HG03196 (cell line): ENCODE data around the gene SAPCD2.

Experiments used
- ATAC-seq: cut with Tn5 transposase; IDR thresholded peaks from one replicate; pipeline ENCODE4 v1.9.1; 2021; ENCODE audit not compliant: unreplicated experiment

SAPCD2 gene

GRCh38 chr9:137049544-137050449 lies 20.6 kb downstream of the SAPCD2 start:
- ATAC-seq = no peak

- ATAC-seq = no peak
These were observed 21.5 kb downstream of the SAPCD2 start for GRCh38 chr9:137048655-137049543.

- no peak for ATAC-seq
These were observed 24.1 kb downstream of the SAPCD2 start, which contains the start of gene NPDC1 for GRCh38 chr9:137046088-137046787. TSS of gene NPDC1 (minus strand) at chr9:137046177. CDS start at chr9:137045989, 188 bp downstream.

DNA sequence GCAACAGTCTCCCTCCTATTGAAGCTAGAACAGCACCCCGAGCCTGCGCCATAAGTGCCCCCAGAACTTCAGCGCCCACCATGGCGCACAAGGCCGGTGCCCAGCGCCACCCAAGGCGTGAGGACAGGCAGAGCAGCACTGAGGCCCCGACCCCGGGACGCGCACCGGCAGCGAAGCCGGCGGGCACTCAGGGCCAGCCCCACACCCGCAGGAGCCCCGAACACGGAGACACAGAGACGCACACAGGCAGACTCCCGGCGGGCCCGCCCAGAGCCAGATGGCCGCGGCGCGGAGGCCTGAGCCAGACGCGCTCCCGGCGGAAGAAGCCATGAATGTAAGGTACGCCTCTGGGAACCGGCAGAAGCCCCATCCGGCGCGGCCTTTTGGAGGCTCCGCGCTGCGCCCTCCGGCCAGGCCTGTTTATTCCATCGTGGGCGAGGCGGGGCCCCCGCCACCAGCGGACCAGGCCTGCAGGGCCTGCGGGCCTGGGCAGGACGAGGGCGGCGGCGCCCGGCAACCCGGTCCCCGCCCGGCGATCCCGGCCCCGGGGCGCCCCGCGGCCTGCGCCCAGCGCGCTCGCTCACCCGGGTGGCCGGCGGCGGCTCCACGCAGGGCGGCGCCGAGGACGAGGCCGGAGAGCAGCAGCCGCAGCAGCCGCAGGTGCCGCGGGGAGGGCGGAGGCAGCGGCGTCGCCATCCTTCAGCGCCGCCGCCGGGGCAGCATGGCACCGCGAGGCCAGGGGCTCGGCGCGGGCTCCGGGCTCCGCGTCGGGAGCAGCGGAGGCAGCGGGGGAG lies 24.9 kb downstream of the SAPCD2 start:
- ATAC-seq = no peak

DNA sequence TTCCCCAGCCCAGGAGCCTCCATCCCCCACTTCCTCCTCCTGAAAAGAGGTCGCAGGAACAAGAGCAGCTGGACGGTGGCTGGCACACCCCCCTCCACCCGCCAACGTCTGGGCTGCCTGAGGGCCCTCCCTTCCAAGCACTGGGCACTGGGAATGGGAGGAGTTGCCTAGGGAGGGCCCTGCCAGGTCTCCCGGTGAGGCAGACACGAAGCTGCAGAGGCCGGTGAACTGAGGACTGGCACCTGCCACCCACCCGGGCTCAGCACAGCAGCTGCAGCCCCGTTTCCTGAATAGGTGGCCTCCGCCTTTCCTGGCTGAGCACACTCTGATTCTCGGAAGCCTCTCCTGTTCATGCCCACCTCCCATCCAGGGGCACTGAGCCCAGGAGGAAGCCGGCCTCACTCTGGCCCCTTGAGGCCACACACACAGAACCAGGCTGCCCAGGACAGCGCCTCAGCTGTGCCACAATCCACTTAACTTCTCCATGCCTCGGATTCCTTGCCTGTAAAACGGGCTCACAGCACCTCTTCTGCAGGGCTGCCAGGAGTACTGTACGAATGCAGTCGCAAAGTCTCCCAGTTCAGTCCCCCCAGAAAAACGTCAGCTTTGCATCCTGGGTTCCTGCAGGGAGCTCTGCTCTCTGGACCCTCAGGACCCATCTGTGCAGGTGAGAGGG lies 25.7 kb downstream of the SAPCD2 start:
- ATAC-seq = no peak

DNA sequence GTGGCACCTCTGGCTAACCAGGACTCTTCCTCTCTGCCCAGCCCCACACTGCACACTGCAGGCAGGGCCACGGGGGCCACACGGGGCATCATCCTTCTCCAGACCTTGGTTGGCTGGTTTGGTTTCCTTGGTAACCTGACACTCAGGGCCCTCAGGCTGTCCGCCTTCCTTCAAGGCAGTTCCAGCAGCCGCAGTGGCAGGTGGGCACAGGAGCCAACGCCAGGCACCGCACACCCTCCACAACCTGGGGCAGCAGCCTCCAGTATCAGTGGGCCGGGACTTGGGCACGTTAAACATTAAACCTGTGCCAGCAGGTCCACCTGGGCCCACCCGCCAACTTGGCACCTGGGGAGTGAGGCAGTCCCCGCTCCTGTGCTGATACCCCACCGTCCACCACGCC lies 26.3 kb downstream of the SAPCD2 start:
- no peak for ATAC-seq

GRCh38 chr9:137042751-137043727 lies 27.3 kb downstream of the SAPCD2 start:
- no peak for ATAC-seq

DNA sequence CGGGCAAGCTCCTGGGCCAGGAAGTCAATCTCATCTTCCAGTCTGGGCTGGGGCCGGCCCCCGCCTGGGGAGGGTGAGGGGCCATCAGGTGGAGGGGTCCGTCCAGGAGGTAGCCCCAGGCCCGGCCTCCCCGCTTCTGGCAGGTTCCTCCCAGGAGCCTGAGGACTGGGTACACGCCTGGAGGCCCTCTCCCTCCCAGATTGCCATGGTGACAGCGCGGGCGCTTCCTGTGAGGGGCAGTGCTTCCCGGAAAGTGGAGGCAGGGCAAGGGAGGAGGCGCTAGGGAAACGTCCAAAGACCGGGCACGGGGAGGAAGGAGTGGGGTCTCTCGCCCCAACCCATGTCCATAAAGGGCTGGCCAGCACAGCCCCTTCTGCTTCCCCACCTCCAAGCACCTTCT lies 29.2 kb downstream of the SAPCD2 start:
- no peak for ATAC-seq

GRCh38 chr9:137040568-137040967 lies 29.8 kb downstream of the SAPCD2 start:
- no peak for ATAC-seq

- no peak for ATAC-seq
These were observed 30.6 kb downstream of the SAPCD2 start for GRCh38 chr9:137039611-137040366.

DNA sequence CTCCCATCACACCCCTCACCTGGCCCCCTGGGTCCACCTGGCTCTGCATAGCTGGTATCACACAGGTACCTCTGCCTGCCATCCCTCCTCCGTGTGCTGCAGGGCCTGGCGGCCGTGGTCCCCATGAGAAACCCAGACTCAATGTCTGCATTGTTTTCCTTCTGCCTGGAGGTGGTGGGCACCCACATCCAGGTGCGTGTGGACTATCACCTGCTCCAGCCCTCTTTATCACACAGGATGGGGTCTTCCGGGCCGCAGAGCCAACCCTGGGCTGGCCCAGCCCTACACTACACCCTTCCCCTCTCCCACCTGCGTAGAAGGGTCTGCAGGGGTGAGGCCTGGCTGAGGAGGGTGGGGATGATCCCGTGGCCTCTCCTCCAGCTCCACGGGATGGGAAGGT lies 31.4 kb downstream of the SAPCD2 start:
- ATAC-seq = no peak

DNA sequence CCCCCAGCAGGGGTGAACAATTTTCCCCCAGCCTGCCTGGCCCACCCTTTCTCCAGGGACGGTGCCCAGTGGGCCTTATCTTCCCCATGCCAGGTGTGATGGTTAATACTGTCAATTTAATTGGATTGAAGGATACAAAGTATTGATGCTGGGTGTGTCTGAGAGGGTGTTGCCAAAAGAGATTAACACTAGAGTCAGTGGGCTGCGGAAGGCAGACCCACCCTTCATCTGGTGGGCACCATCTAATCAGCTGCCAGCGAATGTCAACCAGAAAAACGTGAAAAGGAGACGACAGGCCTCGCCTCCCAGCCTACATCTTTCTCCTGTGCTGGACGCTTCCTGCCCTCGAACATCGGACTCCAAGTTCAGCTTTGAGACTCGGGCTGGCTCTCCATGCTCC lies 32.9 kb downstream of the SAPCD2 start:
- no peak for ATAC-seq

GRCh38 chr9:137037035-137037434 lies 33.3 kb downstream of the SAPCD2 start:
- ATAC-seq = no peak

DNA sequence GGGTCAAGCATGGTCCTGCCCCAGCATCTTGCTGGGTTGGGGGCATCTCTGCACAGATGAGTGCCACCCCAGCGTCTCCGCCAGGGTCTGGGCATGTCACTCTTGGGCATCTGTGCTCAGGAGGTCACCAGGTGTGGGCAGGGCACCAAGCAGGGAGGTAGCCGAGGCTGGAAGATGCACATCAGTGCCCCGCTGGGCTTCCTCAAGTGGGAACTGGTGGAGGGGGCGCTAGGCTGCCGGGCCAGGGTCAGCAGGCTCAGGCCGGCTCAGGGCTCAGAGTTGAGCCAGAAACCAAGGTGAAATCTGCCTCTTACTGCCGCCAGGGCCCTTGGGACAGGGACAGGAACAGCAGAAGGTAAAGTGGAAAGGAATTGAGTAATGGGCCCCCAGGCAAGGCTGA lies 34.4 kb downstream of the SAPCD2 start:
- no peak for ATAC-seq

- ATAC-seq = no peak
These were observed 34.9 kb downstream of the SAPCD2 start for GRCh38 chr9:137035507-137035834.

DNA sequence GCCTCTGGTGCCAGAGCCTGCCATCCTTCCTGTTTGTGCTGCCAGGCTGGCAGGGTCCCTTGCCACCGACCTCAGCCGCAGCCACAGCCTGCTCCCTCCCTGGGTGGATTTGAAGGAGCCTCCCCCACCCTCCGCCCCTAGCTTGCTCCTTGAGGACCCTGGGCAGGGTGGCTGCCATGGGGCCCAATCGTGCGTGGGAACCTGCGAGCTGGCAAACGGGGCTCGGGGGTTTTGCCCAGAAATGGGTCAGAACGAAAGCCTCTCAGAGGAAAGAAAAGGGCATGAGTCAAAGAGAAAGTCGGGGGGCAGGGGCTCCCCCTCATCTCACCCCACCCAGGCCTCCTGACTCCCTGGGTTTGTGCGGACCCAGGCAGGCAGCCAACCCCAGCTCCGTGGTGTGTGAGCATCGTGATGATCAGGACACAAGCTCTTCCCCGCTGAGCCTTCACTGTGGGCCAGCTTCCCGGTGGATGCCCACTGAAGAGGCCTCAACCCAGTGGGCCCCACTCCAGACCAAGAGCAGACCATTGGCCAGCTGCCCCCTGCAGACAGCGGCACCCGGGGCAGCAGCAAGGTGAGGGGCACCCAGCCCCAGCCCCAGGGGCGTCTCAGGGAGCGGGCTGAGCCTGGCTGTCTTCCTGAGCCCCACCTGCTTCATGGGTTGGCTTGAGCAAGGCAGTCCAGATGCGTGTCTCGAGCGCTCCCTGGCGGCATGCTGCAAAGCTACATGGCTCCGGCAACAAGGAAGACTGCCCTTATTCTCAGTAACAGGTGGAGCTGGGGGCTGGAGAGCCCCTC lies 35.4 kb downstream of the SAPCD2 start:
- peak; percentile 56 for ATAC-seq

- no peak for ATAC-seq
These were observed 36.2 kb downstream of the SAPCD2 start for GRCh38 chr9:137034039-137034708.
